WTC11 (cell line): Measurements from ENCODE around the gene UBE2E1. TPM values are rescaled to one million over a fixed set of nuclear protein-coding genes. Genes with fewer than 3 reads are reported as not detected.

Experiments used
- ATAC-seq: fragments of 200-7000 bp; cut with Tn5 transposase; 2 replicates; pipeline ENCODE4 v1.10.0; 2021; ENCODE audit warnings: mild to moderate bottlenecking, moderate library complexity
- CTCF ChIA-PET: fragments of 300-600 bp; sonication (Branson Sonifier 250); formaldehyde crosslinking; loops from one replicate; lab custom pipeline; 2021; ENCODE audit warnings: antibody characterized with exemption; lab: Charles Lee
- POLR2A ChIA-PET: fragments of 350-600 bp; sonication (Branson Sonifier 250); formaldehyde crosslinking; loops from one replicate; lab custom pipeline; 2021; ENCODE audit warnings: antibody characterized with exemption; lab: Charles Lee
- DNase-seq: peaks from one replicate; pipeline ENCODE4 v3.0.0; 2021; ENCODE audit warnings: low spot score
- H3K27ac Mint-ChIP-seq: 2 replicates; pipeline ENCODE4 v1.8.0; 2021; ENCODE audit warnings: mixed read lengths
- H3K27me3 Mint-ChIP-seq: 2 replicates; pipeline ENCODE4 v1.8.0; 2021; ENCODE audit warnings: low read depth, mild to moderate bottlenecking, moderate library complexity, mixed read lengths
- H3K36me3 Mint-ChIP-seq: 2 replicates; pipeline ENCODE4 v1.8.0; 2021; ENCODE audit warnings: mixed read lengths
- H3K4me1 Mint-ChIP-seq: 2 replicates; pipeline ENCODE4 v1.8.0; 2022; ENCODE audit warnings: mixed read lengths
- H3K4me3 Mint-ChIP-seq: 2 replicates; pipeline ENCODE4 v1.8.0; 2021; ENCODE audit warnings: mild to moderate bottlenecking, moderate library complexity, mixed read lengths
- H3K9me3 Mint-ChIP-seq: 2 replicates; pipeline ENCODE4 v1.8.0; 2021; ENCODE audit warnings: mixed read lengths
- NFATC4 ChIP-seq: fragments of 250-450 bp; sonication (Bioruptor Pico); IDR thresholded peaks from 2 replicates; pipeline ENCODE4 v1.9.0; 2021; ENCODE audit warnings: mild to moderate bottlenecking
- TEAD1 ChIP-seq: sonication (generic); formaldehyde crosslinking; IDR thresholded peaks from 2 replicates; pipeline ENCODE4 v1.8.0; 2022; ENCODE audit warnings: mild to moderate bottlenecking, missing genetic modification reagents
- ZBTB21 ChIP-seq: sonication (generic); formaldehyde crosslinking; IDR thresholded peaks from 2 replicates; pipeline ENCODE4 v1.8.1; 2023; ENCODE audit warnings: mild to moderate bottlenecking, missing genetic modification reagents, borderline replicate concordance
- ZNF423 ChIP-seq: fragments of 250-450 bp; sonication (Bioruptor Pico); IDR thresholded peaks from 2 replicates; pipeline ENCODE4 v2.1.2; 2022; ENCODE audit warnings: mild to moderate bottlenecking, moderate library complexity
- total RNA-seq: library from RNA; stranded (reverse); gene quantifications from 3 replicates; pipeline ENCODE4 v1.2.3, GENCODE V29; 2021
- TF ChIP-seq, protein P1 (sequence below): fragments of 250-450 bp; sonication (Bioruptor Pico); IDR thresholded peaks from 2 replicates; pipeline ENCODE4 v1.8.0; 2021; ENCODE audit warnings: mild to moderate bottlenecking
- TF ChIP-seq, protein P2 (sequence below): sonication (generic); formaldehyde crosslinking; IDR thresholded peaks from 2 replicates; pipeline ENCODE4 v1.8.0; 2022; ENCODE audit warnings: missing genetic modification reagents
- TF ChIP-seq, protein P3 (sequence below): fragments of 250-450 bp; sonication (Bioruptor Pico); IDR thresholded peaks from 2 replicates; pipeline ENCODE4 v2.1.2; 2022; ENCODE audit warnings: mild to moderate bottlenecking, moderate library complexity
- TF ChIP-seq, protein P4 (sequence below): sonication (generic); formaldehyde crosslinking; IDR thresholded peaks from 2 replicates; pipeline ENCODE4 v1.8.0; 2023; ENCODE audit warnings: missing genetic modification reagents
- TF ChIP-seq, protein P5 (sequence below): fragments of 250-450 bp; sonication (Bioruptor Pico); IDR thresholded peaks from 2 replicates; pipeline ENCODE4 v1.9.0; 2021; ENCODE audit warnings: mild to moderate bottlenecking
- TF ChIP-seq, protein P6 (sequence below): fragments of 250-450 bp; sonication (Bioruptor Pico); conservative IDR thresholded peaks from 2 replicates; pipeline ENCODE4 v1.9.0; 2021; ENCODE audit warnings: mild to moderate bottlenecking
- TF ChIP-seq, protein P7 (sequence below): sonication (generic); formaldehyde crosslinking; IDR thresholded peaks from 2 replicates; pipeline ENCODE4 v1.8.0; 2022; ENCODE audit warnings: mild to moderate bottlenecking, missing genetic modification reagents
- TF ChIP-seq, protein P8 (sequence below): sonication (generic); formaldehyde crosslinking; conservative IDR thresholded peaks from 2 replicates; pipeline ENCODE4 v1.8.1; 2022; ENCODE audit warnings: mild to moderate bottlenecking, missing genetic modification reagents
- TF ChIP-seq, protein P9 (sequence below): sonication (generic); formaldehyde crosslinking; IDR thresholded peaks from 2 replicates; pipeline ENCODE4 v1.8.1; 2022; ENCODE audit warnings: low read depth, mild to moderate bottlenecking, moderate library complexity, missing genetic modification reagents, borderline replicate concordance

UBE2E1 gene
- total RNA-seq, 1 experiment from 2014 or later = 121 TPM

DNA sequence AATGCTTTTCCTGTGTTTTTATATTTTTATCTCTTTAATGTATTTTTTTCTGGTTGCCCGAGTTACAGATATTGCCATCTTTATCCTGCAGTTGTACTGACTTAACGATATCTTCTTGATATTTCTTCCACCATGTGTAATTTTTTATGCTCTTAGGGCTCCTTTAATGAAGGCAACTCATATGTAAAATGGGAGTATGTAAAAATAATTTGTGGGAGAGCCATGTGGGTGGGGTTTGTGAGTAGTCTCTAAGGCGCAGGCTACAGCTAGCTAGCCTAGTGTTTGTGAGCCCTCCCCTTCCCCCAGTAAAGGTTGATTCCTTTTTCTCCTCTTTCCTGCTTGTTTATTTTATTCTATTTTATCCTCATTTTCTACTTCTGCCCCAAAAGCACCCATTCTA is 38.1 kb downstream of the UBE2E1 start:
- no peak for DNase-seq
- peaks cover 3% of the 10 kb centered on the region for H3K36me3 Mint-ChIP-seq
- H3K9me3 Mint-ChIP-seq = peaks cover 4% of the 10 kb centered on the region; the same call in 1 of the 2 replicates
- TF ChIP-seq NFATC4 (CRISPR knock-in tag) = no peak
- TF ChIP-seq, protein P1, sequence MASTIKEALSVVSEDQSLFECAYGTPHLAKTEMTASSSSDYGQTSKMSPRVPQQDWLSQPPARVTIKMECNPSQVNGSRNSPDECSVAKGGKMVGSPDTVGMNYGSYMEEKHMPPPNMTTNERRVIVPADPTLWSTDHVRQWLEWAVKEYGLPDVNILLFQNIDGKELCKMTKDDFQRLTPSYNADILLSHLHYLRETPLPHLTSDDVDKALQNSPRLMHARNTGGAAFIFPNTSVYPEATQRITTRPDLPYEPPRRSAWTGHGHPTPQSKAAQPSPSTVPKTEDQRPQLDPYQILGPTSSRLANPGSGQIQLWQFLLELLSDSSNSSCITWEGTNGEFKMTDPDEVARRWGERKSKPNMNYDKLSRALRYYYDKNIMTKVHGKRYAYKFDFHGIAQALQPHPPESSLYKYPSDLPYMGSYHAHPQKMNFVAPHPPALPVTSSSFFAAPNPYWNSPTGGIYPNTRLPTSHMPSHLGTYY (CRISPR knock-in tag) = no peak
- H3K27ac Mint-ChIP-seq = no peak overlapping the region; the same call in 1 of the 2 replicates
- CTCF ChIA-PET = interaction anchor here (1.1 kb wide), 1 partner anchor 45 kb away, joined by 3 read pairs; no protein-coding TSS in a partner anchor
- no peaks in the 10 kb centered on the region for H3K27me3 Mint-ChIP-seq
- no peak overlapping the region for H3K4me3 Mint-ChIP-seq
- peaks cover 35% of the 10 kb centered on the region for H3K4me1 Mint-ChIP-seq
- POLR2A ChIA-PET = interaction anchor here (1.7 kb wide), 1 partner anchor 15 kb away, joined by 7 read pairs; no protein-coding TSS in a partner anchor
- no peak for ATAC-seq

DNA sequence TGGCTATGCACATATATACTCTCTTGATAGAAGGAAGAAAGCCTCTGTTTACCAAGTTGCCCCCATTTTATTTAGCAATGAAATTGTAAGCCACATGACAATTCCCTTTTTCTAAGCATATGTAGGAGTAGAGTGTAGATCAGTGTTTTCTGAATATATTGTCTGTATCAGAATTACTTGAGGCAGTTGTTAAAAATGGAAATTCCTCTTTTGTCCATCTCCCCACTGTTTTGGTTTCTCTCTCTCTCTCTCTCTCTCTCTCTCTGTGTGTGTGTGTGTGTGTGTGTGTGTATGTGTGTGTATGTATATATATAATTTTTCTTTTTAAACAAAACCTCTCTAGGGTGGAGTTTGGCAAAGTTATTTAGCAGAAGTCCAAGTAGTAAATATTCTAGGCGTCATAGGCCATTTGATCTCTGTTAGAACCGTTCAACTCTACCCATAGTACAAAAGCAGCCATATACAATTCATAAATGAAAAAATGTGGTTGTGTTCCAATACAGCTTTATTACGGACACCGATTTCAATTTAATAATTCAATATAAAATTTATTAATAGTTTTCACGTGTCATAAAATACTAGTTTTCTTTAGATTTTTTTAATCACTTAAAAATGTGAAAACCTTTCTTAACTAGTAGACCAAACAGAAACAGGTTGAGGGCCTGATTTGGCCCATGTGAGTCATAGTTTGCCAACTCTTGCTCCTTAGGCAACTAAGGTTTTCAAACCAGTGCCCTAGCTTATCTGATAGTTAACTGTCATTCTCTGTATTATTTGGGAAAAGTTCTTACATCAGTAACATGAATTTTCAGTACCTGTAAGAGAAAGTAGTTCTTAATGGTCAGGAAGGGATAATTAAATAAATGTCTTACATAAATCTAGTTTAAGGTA is 39.8 kb downstream of the UBE2E1 start:
- no peaks in the 10 kb centered on the region for H3K27me3 Mint-ChIP-seq
- H3K4me1 Mint-ChIP-seq = peaks cover 23% of the 10 kb centered on the region
- DNase-seq = no peak
- no peak for ATAC-seq
- ChIA-PET CTCF (no interaction called here), POLR2A (no interaction called here)
- H3K27ac Mint-ChIP-seq = no peak overlapping the region
- H3K4me3 Mint-ChIP-seq = no peak overlapping the region
- peaks cover 8% of the 10 kb centered on the region for H3K36me3 Mint-ChIP-seq
- H3K9me3 Mint-ChIP-seq = peaks cover 7% of the 10 kb centered on the region; the same call in 1 of the 2 replicates
- no peak for TF ChIP-seq NFATC4 (CRISPR knock-in tag)
- no peak for TF ChIP-seq ZBTB21
- TF ChIP-seq, protein P2, sequence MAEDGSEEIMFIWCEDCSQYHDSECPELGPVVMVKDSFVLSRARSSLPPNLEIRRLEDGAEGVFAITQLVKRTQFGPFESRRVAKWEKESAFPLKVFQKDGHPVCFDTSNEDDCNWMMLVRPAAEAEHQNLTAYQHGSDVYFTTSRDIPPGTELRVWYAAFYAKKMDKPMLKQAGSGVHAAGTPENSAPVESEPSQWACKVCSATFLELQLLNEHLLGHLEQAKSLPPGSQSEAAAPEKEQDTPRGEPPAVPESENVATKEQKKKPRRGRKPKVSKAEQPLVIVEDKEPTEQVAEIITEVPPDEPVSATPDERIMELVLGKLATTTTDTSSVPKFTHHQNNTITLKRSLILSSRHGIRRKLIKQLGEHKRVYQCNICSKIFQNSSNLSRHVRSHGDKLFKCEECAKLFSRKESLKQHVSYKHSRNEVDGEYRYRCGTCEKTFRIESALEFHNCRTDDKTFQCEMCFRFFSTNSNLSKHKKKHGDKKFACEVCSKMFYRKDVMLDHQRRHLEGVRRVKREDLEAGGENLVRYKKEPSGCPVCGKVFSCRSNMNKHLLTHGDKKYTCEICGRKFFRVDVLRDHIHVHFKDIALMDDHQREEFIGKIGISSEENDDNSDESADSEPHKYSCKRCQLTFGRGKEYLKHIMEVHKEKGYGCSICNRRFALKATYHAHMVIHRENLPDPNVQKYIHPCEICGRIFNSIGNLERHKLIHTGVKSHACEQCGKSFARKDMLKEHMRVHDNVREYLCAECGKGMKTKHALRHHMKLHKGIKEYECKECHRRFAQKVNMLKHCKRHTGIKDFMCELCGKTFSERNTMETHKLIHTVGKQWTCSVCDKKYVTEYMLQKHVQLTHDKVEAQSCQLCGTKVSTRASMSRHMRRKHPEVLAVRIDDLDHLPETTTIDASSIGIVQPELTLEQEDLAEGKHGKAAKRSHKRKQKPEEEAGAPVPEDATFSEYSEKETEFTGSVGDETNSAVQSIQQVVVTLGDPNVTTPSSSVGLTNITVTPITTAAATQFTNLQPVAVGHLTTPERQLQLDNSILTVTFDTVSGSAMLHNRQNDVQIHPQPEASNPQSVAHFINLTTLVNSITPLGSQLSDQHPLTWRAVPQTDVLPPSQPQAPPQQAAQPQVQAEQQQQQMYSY (CRISPR knock-in tag) = no peak
- TF ChIP-seq, protein P3, sequence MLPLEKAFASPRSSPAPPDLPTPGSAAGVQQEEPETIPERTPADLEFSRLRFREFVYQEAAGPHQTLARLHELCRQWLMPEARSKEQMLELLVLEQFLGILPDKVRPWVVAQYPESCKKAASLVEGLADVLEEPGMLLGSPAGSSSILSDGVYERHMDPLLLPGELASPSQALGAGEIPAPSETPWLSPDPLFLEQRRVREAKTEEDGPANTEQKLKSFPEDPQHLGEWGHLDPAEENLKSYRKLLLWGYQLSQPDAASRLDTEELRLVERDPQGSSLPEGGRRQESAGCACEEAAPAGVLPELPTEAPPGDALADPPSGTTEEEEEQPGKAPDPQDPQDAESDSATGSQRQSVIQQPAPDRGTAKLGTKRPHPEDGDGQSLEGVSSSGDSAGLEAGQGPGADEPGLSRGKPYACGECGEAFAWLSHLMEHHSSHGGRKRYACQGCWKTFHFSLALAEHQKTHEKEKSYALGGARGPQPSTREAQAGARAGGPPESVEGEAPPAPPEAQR (CRISPR knock-in tag) = no peak
- TF ChIP-seq, protein P4, sequence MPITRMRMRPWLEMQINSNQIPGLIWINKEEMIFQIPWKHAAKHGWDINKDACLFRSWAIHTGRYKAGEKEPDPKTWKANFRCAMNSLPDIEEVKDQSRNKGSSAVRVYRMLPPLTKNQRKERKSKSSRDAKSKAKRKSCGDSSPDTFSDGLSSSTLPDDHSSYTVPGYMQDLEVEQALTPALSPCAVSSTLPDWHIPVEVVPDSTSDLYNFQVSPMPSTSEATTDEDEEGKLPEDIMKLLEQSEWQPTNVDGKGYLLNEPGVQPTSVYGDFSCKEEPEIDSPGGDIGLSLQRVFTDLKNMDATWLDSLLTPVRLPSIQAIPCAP (CRISPR knock-in tag) = no peak
- TF ChIP-seq, protein P5, sequence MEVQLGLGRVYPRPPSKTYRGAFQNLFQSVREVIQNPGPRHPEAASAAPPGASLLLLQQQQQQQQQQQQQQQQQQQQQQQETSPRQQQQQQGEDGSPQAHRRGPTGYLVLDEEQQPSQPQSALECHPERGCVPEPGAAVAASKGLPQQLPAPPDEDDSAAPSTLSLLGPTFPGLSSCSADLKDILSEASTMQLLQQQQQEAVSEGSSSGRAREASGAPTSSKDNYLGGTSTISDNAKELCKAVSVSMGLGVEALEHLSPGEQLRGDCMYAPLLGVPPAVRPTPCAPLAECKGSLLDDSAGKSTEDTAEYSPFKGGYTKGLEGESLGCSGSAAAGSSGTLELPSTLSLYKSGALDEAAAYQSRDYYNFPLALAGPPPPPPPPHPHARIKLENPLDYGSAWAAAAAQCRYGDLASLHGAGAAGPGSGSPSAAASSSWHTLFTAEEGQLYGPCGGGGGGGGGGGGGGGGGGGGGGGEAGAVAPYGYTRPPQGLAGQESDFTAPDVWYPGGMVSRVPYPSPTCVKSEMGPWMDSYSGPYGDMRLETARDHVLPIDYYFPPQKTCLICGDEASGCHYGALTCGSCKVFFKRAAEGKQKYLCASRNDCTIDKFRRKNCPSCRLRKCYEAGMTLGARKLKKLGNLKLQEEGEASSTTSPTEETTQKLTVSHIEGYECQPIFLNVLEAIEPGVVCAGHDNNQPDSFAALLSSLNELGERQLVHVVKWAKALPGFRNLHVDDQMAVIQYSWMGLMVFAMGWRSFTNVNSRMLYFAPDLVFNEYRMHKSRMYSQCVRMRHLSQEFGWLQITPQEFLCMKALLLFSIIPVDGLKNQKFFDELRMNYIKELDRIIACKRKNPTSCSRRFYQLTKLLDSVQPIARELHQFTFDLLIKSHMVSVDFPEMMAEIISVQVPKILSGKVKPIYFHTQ = no peak
- TF ChIP-seq, protein P6, sequence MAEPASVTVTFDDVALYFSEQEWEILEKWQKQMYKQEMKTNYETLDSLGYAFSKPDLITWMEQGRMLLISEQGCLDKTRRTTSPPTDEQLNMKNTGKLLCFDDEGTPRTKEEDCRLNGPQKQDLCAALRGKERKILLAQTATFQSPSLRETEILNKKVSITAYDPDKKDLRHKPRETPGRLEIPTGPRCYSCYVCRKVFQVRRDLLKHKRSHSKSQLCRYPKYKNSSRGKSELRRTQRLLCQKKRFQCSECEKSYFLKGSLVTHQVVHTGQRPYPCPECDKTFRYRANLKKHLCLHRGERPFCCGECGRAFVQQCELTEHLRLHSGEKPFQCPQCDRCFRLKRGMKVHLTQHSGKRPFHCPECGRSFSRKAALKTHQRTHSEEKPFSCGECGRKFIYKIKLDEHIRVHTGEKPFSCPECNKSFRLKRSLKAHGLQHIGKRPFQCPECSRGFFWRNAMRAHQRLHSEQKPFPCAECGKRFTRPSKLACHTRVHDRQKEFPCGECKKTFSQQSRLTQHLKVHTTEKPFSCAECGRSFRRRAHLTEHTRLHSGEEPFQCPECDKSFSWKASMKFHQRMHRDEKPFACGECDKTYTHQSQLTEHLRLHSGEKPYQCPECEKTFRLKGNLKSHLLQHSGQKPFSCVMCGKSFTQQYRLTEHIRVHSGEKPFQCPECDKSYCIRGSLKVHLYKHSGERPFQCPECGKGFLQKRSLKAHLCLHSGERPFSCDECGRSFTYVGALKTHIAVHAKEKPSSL (CRISPR knock-in tag) = no peak
- TF ChIP-seq, protein P7, sequence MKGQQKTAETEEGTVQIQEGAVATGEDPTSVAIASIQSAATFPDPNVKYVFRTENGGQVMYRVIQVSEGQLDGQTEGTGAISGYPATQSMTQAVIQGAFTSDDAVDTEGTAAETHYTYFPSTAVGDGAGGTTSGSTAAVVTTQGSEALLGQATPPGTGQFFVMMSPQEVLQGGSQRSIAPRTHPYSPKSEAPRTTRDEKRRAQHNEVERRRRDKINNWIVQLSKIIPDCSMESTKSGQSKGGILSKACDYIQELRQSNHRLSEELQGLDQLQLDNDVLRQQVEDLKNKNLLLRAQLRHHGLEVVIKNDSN = no peak
- no peak for TF ChIP-seq ZNF423
- no peak for TF ChIP-seq TEAD1 (CRISPR knock-in tag)
- TF ChIP-seq, protein P8, sequence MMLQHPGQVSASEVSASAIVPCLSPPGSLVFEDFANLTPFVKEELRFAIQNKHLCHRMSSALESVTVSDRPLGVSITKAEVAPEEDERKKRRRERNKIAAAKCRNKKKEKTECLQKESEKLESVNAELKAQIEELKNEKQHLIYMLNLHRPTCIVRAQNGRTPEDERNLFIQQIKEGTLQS (CRISPR knock-in tag) = no peak
- TF ChIP-seq, protein P9, sequence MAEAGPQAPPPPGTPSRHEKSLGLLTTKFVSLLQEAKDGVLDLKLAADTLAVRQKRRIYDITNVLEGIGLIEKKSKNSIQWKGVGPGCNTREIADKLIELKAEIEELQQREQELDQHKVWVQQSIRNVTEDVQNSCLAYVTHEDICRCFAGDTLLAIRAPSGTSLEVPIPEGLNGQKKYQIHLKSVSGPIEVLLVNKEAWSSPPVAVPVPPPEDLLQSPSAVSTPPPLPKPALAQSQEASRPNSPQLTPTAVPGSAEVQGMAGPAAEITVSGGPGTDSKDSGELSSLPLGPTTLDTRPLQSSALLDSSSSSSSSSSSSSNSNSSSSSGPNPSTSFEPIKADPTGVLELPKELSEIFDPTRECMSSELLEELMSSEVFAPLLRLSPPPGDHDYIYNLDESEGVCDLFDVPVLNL (CRISPR knock-in tag) = no peak
